NCI-H2081 treated with DMSO at 0.1 percent for 48 hours (cell line): ENCODE results near the gene THUMPD1.
"Not testable (repeated sequence)": the region's sequence is repeated elsewhere in the genome, so short reads cannot be mapped to it uniquely, and the experiment has no call there.

ENCODE experiments used
- DNase-seq: peaks from one replicate; lab custom pipeline; 2025; lab: John Stamatoyannopoulos, UW

The THUMPD1 gene, protein sequence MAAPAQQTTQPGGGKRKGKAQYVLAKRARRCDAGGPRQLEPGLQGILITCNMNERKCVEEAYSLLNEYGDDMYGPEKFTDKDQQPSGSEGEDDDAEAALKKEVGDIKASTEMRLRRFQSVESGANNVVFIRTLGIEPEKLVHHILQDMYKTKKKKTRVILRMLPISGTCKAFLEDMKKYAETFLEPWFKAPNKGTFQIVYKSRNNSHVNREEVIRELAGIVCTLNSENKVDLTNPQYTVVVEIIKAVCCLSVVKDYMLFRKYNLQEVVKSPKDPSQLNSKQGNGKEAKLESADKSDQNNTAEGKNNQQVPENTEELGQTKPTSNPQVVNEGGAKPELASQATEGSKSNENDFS

DNA sequence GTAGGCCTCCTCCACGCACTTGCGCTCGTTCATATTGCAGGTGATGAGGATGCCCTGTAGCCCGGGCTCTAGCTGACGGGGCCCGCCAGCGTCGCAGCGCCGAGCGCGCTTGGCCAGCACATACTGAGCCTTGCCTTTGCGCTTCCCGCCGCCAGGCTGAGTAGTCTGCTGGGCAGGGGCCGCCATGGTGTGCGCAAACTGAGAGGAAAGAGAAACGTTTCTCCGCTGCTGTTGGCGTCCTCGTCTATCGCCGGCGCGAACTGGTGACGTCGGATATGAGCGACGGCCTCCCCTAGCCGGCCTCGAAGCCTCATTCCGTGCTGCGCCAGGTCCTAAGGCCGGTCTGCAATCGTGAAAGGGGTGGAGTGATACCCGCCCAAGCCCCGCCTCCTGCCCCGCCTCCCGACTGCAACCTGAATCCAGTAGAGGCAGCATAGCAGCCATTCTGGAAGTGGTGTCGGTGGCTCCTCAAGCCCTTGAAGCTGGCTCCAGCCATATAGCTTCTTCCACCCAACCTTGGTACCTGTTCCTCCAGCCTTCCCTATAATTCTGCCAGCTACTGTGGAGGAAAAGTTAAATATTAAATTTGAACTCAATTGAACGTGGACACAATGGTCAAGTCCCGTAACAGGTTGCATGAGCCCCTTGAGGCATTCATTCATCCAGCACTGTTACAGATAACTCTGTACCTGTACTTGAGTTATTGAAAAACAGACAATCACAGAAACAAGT, at the start of gene THUMPD1:
TSS of gene THUMPD1 (minus strand) at position 265 of the 732 bp plus-strand sequence. CDS start at position 186, 79 bp downstream.
- DNase-seq, result peak; percentile 47

DNA sequence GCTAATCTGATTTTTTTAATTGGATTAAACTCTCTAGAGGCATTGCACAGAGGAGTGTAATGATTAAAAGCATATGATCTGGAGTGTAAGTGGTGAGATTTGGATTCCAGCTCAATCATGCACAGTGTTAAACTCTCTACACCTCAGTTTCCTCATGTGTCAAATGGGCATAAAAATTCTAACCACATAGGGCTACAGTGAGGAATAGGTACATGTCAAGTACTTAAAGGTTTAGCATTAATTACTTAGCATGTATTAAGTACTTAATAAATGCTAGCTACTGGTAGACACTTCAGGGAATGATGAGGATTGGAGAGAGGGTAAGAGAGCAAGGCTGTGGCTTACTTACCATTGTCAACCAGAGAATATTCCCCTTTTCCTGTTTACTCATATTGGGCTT, 47.5 kb upstream of the THUMPD1 start:
- DNase-seq, result no peak

DNA sequence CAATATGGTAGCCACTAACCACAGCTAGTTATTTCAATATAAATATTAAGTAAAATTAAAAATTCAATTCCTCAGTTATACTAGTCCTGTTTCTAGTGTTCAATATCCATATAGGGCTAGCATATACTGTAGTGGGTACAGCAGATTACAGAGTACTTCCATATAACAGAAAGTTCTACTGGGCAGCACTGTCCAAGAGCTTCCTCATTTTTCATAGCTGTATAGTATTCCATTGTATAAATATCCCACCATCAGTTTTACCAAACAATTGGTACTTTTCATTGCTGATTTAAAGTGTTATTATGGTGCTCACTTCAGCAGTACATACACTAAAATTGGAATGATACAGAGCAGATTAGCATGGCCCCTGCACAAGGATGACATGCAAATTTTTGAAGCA, 42.6 kb upstream of the THUMPD1 start:
- DNase-seq, result no peak

DNA sequence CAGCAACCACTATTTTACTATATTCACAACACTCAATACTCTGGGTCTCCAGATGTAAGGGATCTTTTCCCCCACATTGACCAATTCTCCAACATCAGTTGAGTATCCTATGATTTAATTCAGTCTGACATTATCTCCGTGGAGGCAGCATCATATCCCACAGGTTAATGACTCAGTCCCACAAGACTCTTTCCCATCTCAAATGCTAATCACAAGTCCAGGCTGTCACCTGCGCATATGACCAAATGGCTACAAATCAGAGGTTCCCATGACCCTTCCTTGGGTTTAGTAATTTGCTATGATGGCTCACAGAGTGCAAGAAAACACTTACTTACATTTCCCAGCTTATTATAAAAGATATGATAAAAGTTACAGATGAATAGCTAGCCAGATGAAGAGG, 40.9 kb upstream of the THUMPD1 start:
- no peak for DNase-seq

DNA sequence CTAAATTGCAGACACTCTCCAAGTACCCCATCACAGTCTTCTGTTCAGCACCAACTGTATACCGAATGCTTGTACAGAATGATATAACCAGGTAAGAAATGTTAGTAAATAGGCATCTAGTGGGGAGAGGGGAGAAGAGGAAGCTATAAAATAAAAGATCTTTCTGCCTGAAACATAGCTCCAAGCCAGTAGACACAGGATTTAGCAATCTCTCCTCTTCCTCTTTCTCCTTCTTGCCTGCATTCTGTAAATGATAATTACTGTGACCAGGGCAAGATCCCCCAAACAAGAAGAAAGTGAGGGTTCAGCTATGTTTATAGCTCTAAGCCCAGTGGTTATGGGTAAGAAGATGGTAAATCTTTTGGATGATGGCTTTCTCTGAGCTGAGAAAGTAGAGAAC, 40.1 kb upstream of the THUMPD1 start:
- DNase-seq, result no peak

DNA sequence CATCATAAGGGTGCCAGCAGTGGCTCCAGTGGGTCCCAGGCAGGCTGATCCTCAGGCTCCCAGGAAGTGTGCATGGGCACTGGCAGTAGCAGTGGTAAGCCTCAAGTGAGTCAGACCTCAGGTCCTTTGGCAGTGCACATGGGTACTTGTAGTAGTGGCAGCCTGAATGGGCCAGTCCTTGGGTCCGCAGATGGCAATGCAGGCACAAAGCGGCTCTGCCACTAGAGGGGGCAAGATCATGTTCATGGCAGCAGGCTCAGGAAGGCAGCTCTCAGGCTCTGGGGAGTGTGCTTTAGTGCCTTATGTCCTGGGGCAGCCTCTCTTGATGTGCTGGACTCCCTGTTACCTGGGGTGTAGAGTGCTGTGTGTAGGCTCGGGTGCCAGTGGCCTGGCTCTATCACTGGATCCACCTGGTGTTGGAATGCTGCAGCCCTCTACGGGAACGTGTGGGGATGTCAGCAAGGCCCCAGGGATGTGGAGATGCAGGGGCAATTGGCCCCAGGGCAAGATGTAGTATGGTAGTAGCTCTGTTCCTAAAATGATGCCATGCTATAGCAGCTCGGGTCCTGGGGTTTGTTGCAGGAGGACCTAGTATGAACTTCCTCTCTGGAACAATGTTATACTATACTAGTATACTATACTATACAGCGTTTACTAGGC, 33.2 kb upstream of the THUMPD1 start:
- no peak for DNase-seq

DNA sequence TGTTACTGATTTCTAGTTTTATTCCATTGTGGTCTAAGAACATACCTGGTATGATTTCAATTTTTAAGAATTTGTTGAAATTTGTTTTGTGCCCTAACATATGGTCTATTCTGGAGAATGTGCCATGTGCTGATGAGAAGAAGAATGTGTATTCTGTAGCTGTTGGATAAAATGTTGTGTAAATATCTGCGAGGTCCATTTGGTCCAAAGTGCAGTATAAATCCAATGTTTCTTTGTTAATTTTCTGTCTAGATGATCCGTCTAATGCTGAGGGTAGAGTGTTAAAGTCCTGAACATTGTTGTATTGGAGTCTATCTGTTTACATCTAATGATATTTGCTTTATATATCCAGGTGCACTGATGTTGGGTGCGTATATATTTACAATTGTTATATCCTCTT, 32.1 kb upstream of the THUMPD1 start:
- DNase-seq, result no peak

DNA sequence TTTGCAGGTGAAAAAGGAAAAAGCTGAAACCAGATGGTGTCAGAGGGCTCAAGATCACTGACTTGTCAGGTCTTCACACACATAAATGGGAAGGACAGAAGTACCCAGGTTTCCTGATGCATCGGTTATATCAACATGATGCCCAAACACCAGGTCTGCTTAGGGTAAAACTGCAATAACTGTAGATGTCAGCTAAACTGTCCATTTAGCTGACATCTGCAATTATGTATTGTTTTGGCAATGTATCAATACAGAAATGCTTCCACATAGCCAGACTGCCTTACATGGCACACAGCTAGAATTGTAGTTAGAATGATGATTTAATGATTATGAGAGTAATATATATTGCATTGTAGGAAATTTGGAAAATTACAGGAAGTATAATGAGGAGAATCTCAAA, 27.2 kb upstream of the THUMPD1 start:
- no peak for DNase-seq

DNA sequence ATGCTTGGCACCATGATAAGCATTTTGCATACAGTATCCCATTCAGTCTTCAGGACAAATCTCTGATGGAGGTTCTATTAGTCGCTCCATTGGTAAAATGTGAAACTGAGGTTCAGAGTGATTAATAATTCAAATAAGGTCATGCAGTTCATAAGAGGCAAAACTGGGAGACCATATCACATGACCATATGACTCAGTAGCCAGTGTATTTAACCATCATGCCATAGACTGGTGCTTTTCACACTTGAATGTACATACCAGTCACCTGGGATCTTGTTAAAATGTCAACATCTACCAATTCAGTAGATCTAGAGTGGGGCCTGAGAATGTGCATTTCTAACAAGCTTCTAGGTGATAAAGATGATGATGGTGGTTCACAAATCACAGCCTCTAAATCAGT, 26.5 kb upstream of the THUMPD1 start:
- no peak for DNase-seq

DNA sequence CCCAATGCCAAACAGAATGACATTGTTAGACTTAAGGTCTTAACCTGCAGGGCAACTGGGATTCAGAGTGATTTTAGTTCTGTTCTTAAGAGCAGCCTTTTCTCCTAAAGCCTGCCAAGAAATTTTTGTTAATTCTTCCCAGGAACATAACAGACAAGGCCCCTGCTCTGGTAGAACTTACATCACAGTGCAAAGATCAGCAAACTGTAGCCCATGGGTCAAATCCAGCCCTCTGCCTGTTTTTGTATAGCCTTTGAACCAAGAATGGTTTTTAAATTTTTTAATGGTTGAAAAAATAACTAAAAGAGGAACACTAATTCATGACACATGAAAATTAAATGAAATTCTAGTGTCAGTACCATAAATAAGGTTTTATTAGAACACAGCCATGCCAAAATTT, 26.0 kb upstream of the THUMPD1 start:
- DNase-seq, result no peak

DNA sequence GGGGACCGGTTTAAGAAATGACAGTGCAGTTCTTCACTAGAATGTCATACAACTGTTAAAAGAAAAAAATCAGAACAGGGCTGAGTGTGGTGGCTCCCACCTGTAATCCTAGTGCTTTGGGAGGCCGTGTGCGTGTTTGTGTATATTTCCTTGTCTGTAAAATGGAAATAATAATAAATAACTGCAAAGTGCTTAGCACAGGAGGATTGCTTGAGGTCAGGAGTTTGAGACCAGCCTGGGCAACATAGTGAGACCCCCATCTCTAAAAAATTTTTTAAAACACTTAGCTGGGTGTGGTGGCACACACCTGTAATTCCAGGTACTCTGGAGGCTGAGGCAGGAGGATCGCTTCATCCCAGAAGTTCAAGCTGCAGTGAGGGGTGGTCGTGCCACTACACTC, 24.7 kb upstream of the THUMPD1 start:
- no peak for DNase-seq

DNA sequence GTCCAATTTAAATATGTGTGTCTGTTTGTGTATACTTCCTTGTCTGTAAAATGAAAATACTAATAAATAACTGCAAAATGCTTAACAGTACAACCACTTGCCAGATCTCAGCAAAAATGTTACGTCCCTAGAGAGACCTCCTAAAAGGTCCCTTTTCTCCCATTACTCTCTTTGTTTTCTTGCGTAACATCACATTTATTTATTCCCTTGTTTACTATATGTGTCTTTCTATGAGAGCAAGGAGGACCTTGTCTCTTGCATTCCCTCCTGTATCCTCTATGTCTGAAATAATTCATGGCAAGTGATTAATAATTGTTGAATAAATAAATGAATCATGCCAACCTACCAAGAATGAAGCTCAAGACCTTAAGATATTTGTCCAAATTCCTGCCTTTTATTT, 24.1 kb upstream of the THUMPD1 start:
- no peak for DNase-seq

DNA sequence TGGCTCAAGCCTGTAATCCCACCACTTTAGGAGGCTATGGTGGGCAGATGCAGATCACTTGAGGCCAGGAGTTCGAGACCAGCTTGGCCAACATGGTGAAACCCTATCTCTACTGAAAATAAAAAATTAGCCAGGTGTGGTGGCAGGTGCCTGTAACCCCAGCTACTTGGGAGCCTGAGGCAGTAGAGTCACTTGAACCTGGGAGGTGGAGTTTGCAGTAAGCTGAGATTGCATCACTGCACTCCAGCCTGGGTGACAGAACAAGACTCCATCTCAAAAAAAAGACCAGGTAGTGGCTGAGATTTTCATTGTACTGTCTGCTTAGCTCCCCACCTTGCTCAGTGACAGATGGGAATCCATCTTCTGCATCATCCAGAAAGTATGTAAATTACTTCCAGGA, 22.8 kb upstream of the THUMPD1 start:
- DNase-seq, result not testable (repeated sequence)

DNA sequence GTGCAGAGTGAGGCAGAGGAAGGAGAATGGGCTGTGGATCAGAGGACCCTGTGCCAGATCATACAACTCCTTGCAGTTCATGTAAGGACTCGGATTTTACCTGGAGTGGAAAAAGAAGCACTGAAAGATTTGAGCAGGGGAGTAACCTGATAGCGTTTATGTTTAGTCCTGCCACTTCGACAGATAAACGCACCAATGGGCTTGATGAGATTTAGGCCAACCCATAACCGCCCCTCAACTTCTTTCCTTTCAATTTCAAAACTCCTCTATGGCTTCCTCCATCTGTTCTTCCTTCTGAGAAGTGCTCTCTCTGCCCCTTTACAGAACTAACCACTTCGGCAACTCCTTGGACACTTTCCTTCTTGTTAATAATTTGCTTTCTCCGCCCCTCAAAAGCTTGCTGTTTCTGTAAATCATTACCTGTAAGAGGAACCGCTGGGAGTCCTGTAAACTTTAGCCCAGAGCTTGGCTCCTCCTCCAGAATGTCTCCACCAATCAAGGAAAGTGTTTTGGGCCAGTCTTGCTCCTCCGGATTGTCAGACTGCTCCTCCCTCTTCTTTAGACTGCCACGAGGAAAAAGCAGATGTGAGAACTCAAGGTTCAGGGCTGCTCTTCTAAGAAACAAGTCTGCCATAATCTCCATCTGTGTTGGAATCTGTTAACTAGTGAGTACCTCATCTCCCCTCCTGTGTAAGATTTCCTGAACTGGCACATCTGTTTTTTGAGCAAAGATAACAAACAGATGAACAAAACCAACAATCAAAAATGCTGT, 22.0 kb upstream of the THUMPD1 start, which contains the start of gene ACSM3:
TSS of gene ACSM3 (plus strand) at position 554 of the 772 bp plus-strand sequence. CDS start 6,021 bp downstream, outside the sequence.
- no peak for DNase-seq

DNA sequence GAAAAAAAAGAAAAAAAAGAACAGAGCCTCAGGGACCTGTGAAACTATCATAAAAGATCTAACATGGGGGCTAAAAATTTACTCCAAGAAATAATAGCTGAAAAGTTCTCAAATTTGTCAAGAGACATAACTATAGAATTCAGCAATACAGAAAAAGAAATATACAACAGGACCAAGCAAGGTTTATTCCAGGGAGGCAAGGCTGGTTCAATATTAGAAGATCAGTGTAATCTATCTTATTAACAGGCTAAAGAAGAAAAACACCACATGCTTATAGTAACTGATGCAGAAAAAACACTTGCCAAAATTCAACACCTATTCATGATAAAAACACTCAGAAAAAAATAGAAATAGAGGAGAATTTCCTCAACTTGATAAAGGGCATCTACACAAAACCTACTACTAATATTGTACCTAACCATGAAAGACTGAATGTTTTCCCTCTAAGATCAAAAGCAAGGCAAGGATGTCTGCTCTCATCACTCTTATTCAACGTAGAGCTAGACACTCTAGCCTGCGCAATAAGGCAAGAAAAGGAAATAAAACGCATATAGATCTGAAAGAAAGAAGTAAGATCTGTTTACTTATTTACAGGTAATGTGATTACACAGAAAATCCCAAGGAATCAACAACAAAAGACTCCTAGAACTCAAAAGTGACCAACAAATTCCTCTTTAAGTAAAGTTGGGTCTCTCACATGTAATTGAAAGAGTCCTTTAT, 20.9 kb upstream of the THUMPD1 start:
- no peak for DNase-seq

DNA sequence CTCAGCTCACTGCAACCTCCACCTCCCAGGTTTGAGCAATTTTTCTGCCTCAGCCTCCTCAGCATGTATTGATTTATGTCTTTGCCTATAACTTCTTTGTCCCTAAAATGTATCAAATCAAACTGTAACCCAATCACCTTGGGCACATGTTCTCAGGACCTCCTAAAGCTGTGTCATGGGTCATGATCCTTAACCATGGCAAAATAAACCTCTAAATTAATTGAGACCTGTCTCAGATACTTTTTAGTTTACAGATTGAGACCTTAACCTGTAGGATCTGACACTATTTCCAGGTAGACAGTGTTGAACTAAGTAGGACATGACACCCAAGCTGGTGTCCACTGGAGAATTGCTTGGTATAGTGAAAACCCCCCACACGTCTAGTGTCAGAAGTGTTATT, 19.6 kb upstream of the THUMPD1 start:
- DNase-seq, result no peak

DNA sequence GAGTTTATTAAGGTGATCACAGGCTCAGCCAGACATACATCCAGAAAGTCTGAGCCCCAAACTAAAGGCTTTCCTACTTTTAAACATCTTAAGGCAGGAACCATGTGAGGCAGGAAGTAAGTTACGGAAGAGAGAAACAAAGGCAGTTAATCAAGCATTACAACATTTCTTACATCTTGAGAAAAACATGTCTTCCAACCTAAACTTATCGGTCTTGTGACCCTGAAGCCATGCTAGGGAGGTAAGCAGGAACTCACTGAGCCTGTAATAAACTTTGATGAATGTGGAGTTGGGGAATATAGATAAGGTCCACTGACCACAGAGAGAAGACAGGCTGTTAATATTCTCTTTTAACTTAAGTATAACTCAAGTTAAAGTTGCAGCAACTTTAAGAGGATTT, 18.7 kb upstream of the THUMPD1 start:
- DNase-seq, result no peak

DNA sequence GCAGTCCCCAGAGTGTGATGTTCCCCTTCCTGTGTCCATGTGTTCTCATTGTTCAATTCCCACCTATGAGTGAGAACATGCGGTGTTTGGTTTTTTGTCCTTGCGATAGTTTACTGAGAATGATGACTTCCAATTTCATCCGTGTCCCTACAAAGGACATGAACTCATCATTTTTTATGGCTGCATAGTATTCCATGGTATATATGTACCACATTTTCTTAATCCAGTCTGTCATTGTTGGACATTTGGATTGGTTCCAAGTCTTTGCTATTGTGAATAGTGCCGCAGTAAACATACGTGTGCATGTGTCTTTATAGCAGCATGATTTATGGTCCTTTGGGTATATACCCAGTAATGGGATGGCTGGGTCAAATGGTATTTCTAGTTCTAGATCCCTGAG, 14.2 kb upstream of the THUMPD1 start:
- not testable (repeated sequence) for DNase-seq

DNA sequence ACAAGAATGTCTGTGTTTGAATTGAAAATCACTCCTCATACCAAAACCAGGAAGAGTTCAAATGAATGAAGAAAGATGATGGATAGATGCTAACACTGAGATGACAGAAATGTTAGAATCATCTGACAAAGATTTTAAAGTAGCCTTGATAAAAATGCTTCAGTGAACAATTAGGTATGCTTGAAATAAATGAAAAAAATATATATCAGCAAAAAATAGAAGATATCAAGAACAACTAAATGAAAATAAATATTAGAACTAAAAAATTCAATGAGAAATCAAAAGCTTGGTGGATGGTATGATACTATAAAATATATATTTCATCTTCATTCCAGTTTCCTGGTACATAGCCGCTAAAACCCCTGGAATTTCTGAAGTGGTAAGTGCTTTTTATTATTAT, 13.6 kb upstream of the THUMPD1 start:
- DNase-seq, result no peak

DNA sequence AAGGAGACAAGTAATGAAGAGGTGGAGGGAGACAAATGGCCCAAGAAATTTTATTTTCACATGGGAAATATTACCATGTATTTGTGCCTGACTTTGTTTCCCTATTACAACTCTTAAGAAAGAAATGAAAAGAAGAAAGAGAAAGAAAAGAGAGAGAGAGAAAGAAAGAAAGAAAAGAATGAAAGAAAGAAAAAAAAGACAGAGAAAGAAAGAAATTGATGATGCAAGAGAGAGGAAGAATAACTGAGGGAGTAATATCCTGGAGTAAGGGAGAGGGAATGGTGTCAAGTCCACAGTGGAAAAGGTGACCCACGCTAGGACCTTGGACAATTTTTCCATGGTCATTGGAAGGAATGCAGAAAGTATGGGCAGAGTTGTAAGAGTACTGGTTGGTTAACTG, 12.1 kb upstream of the THUMPD1 start:
- DNase-seq, result no peak

DNA sequence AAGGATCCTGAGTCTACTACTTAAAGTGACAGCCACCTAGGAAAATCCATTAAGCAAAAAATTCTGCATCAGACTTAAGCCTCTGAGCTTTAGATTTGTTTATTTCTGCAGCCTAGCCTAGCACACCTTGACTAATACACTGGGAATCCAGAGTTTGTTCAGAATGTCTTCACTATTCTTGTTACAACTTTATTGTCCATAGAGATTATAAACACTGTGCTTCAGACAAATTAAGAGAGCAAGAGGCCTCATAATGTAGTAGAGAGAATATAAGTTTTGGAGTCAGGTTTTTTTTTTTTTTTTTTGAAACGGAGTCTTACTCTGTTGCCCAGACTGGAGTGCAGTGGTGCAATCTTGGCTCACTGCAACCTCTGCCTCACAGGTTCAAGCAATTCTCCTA, 8.9 kb upstream of the THUMPD1 start:
- no peak for DNase-seq

DNA sequence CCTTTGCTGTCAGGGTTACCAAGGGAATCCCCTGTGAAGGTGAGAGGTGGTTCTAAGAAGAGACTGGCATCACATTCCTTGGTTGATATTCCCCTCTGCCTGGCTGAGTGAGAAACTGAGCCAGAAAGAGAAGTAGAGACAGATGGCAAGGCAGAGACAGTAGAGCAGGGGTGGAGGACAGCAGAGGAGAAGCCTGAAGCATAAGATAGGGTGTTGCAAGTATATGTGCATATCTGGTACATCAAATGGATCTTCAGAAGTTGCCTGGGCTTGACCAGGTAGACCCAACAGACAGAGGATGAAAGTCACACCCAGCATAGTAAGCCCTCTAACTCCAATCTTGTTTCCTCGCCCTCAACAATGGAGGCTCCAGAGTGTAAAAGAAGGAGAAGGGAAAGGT, 7.9 kb upstream of the THUMPD1 start:
- no peak for DNase-seq
